RKO (cell line): ENCODE results near the gene MAGI1.

ENCODE experiments used
- DNase-seq: peaks from one replicate; pipeline ENCODE4 v3.0.0-alpha.2; 2016; ENCODE audit warnings: low spot score

The MAGI1 gene

DNA sequence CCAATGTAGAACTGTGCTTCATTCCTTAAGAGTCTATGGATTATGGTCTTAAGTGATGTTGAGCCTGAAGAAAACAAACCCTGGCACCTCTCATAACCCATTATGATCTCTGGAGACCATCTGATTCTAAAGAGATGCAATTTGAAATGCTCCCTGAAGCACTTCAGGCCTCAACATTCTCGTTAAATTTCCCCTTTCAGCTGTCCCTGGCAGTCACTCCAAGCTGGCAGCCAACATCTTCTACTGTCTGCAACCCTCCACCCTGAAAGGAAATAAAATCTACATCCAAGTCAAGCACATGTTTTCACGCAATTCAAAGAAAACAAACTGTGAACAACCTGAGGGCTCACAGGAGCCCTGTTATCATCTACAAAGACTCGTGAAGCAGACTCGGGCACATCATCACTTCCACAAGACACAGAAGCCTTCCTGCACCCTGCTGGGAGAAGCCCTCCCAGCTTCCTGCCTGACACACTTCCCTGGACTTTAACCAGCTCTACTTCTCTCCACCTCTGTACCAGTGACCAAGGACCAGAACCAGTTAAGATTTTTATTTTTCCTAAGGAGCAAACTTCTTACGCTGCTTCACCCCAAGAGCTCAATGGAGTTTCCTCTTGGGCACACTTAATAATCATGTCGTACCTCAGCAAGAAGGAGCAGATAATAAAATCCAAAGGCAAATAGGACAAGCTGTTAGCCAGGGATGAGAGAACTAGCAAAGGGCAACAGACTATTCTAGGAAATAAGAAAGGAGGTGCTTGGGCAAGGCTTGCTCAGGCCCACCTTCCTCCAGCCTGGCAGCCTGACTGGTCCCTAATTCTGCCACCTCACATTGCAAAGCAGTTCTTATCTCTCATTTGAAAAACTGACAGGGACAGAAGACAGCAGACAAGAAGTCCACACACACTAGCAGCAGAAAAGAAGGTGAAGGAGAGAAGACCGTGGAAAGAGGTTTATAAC lies 67.1 kb downstream of the MAGI1 start:
- DNase-seq, result no peak

GRCh38 chr3:65968996-65969395 lies 69.7 kb downstream of the MAGI1 start:
- DNase-seq, result no peak

GRCh38 chr3:65967451-65967850 lies 71.3 kb downstream of the MAGI1 start:
- DNase-seq, result no peak

- no peak for DNase-seq
Measured at GRCh38 chr3:65964838-65965237, 73.9 kb downstream of the MAGI1 start.

DNA sequence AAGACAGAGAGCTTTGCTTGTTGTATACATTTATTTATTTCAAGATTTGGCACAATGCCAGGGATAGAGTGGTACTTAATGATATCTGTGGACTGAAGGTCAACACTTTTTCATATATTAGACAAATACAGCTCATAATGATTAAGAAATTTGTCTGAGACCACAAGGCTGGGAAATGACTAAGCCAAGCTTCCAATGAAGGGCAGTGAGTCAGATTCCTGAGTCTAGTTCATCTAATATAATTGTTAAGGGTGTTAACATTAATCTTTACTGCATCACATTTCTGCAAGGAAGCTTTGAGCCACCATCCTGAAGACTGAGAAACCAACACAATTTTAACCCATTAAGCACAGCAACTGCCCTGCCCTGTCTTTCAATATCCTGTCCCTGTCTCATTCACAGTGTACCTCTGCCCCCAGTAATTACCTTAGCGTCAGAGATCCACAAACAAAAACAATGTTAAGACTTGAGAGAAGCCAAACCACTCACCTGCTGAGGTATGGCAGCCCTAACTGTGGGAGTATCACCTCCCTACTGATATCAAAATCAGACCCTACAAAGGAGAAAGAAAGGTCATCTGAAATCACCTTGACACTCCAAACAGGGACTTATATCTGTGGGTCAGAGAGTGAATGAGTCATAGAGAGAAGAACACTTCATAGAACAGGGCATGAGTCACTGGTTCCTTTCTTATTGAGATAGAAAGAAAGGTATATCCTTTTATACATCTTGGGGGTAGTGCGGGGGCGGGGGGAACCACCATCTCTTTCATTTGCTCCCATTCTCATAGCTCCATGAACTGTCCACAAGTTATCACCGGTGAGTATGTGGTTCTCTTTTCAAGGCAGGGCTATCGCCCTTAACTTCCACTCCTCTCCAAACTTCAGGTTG lies 74.7 kb downstream of the MAGI1 start:
- DNase-seq, result peak; percentile 88

GRCh38 chr3:65961733-65962132 lies 77.0 kb downstream of the MAGI1 start:
- no peak for DNase-seq

GRCh38 chr3:65961128-65961527 lies 77.6 kb downstream of the MAGI1 start:
- DNase-seq, result no peak

DNA sequence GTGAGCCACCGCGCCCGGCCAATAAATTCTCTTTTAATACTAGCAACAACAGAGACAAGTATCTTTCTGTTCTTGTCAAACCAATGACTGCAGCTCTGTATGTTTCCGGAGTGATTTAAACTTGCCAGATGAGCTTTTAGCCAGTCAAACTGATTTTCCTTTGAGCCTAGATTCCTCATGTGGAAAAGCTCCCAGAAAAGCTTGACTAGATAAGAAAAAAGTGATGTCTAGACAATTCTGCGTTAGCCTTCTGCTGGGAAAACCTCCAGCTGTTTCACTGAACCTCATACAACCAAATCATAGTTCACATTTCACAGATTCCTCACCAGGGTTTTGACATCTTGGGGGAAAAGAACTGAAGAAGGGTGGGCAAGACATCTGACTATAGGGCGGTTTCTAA lies 78.6 kb downstream of the MAGI1 start:
- no peak for DNase-seq

DNA sequence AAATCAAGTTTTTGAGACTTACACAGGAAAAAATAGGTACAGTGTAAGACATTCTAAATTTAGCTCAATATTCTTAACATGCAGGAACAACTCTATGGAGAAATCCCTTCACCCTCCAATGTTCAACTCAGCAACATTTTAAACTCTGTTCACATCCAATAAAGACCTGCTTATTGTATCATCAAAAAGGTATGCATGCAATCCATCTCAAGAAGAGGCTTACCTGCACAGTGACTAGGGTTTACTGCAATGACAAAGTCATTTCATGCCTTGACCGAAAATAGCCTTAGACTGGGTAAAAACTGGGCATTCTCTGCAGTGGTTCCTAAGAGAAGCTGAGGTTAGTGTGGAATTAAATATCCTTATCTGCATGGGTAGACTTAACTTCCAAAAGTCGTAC lies 80.5 kb downstream of the MAGI1 start:
- DNase-seq, result no peak

DNA sequence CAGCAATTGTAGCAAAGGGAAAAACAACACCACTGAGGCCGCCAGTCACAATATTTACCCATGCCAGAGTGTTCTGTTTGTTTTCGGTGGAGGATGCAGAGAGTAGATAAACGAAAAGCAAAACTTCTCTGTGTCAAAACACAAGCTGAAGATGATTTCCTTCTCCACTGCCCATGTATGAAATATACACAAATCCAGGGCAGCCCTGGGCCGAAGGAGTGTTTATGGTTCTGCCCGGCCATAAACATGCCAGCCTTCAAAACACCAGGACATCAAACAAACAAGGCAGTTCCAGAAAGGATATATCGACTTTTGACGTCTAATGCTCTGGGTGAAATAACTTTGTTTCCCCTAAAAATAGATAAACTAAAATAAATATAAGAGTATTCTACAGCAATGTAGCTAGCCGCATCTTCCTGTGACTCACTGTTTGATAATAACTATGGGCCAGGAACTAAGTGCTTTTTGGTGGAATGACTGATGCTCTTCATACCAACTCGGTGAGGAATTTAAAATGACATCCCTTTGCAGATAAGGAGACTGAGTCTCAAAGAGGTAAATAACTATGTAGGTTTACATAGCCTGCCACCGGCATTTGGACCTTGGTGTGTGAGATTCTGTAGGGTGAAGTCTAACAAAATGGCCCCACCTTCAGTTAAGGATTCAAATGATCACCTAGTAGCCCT lies 82.8 kb downstream of the MAGI1 start:
- DNase-seq, result peak; percentile 18

- DNase-seq, result no peak
Measured at GRCh38 chr3:65953881-65954733, 84.6 kb downstream of the MAGI1 start.

GRCh38 chr3:65953301-65953812 lies 85.4 kb downstream of the MAGI1 start:
- no peak for DNase-seq

GRCh38 chr3:65952842-65953241 lies 85.9 kb downstream of the MAGI1 start:
- no peak for DNase-seq

DNA sequence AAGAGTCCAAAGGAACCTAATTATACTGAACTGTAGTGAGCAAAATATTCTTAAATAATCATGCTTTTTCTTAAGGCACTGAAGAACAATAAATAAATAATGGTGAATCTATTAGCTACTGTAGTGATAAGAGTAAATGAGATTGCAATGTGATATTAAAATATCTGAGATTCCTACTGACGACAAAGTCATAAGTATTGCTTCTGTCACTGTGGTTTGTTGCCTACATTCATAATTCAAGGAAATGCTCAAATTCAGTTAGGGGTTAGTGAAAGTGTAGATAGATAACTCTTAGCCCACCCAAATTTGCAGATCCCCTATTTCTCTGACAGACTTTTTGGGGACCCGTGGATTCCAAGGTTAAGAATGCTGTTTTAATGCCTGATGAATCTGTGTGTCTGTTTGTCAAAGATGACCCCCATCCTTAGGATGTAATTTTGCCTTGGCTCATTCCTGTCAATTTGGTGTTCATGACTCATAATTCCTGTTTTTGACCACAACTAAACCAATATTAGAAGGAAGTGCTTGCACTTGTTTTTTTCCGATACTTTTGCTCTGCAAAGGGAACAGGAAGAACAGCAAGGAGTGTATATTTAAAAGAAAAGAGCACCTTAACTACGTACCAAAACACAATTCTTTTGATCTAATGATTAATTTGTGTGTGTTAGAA lies 86.7 kb downstream of the MAGI1 start:
- no peak for DNase-seq

GRCh38 chr3:65950340-65951326 lies 88.1 kb downstream of the MAGI1 start:
- DNase-seq, result no peak

DNA sequence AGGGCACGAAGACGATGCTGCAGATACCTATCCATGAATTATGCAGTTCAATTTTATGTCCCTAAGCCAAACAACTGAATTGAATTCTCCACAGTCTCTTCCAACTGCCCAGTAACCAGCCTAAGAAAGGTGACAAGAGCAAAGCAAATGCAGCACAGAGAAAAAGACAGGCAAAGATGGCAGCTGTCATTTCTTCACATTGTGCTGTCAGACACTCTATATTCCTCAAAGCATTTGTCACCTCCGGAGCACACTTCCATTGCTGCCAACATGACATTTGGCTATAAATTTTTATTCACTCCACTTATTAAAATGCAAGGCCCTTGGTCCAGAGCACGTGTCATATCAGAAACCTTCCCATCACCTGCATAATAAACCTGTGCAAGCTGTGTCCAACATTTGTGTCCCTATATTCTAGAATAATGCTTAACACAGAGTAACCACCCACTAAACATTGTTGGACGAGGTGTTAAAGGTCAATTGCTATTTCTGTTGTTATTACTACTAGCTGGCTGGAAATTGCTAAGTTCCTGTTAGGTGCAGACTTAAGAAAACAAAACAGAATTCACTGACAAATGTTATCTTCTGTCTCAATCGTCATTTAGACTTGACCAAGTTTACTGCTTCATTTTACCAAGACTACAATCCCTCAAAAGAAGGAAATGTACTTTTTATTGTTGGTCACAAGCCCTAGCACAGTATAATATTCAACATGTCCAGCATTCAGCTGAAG lies 89.7 kb downstream of the MAGI1 start:
- no peak for DNase-seq

GRCh38 chr3:65946438-65946837 lies 92.3 kb downstream of the MAGI1 start:
- no peak for DNase-seq

- no peak for DNase-seq
Measured at GRCh38 chr3:65945953-65946352, 92.8 kb downstream of the MAGI1 start.

DNA sequence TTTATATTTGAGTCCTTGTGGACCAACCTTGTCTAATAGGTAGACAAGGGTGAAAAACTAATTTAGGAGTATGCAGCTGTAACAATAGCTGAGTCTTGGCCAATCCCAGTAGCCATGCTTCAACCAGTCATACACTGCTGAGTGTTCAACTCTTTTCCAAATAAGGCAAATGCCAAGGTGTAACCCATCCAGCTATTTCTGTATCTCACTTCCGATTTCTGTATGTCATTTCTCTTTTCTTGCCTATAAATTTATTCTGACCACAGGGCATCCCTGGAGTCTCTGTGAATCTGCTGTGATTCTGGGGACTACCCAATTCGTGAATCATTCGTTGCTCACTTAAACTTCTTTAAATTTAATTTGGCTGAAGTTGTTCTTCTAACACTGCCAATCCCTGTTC lies 93.2 kb downstream of the MAGI1 start:
- no peak for DNase-seq
